ENCODE data around the gene OLFM3.

Gene OLFM3

GRCh38 chr1:101846820-101847219 lies 149.9 kb downstream of the OLFM3 start:
- DNase-seq = no peak

GRCh38 chr1:101843160-101843559 lies 153.6 kb downstream of the OLFM3 start:
- no peak for DNase-seq

GRCh38 chr1:101841824-101842223 lies 154.9 kb downstream of the OLFM3 start:
- DNase-seq = no peak

GRCh38 chr1:101835988-101836387 lies 160.7 kb downstream of the OLFM3 start:
- DNase-seq = no peak

GRCh38 chr1:101833312-101833711 lies 163.4 kb downstream of the OLFM3 start:
- no peak for DNase-seq

- no peak for DNase-seq
Observed at GRCh38 chr1:101826416-101826815, 170.3 kb downstream of the OLFM3 start.

GRCh38 chr1:101820071-101820470 lies 176.7 kb downstream of the OLFM3 start:
- DNase-seq = no peak

- DNase-seq = no peak
Observed at GRCh38 chr1:101816262-101816661, 180.5 kb downstream of the OLFM3 start.

GRCh38 chr1:101798417-101798816 lies 198.3 kb downstream of the OLFM3 start:
- DNase-seq = no peak

GRCh38 chr1:101797722-101798121 lies 199.0 kb downstream of the OLFM3 start:
- DNase-seq = no peak

- DNase-seq = no peak
Observed at GRCh38 chr1:101781201-101781831, 215.4 kb downstream of the OLFM3 start.

- no peak for DNase-seq
Observed at GRCh38 chr1:101769520-101769919, 227.2 kb downstream of the OLFM3 start.

GRCh38 chr1:101757985-101758384 lies 238.7 kb downstream of the OLFM3 start:
- no peak for DNase-seq

GRCh38 chr1:101756411-101756810 lies 240.3 kb downstream of the OLFM3 start:
- DNase-seq = no peak
